ENCODE data around the gene RNF39. TPM values are rescaled to one million over a fixed set of nuclear protein-coding genes. Genes with fewer than 3 reads are reported as not detected.

Gene RNF39
- total RNA-seq, 1 donor from 2014 or later: 1.7 TPM

Other genes with a start within 250 kb of the RNF39 start
- not detected for gene HLA-G, start 247.9 kb downstream of the RNF39 start, total RNA-seq (ENCODE audit: insufficient read depth, low replicate concordance)
- gene HLA-A, start 133.2 kb downstream of the RNF39 start, total RNA-seq (ENCODE audit: insufficient read depth, low replicate concordance): 206 TPM
- gene POLR1H, start 14.5 kb downstream of the RNF39 start, total RNA-seq (ENCODE audit: insufficient read depth, low replicate concordance): 27.7 TPM
- gene PPP1R11, start 8.6 kb downstream of the RNF39 start, total RNA-seq (ENCODE audit: insufficient read depth, low replicate concordance): 8.9 TPM
- 1.7 TPM for gene TRIM31, start 37.3 kb upstream of the RNF39 start, total RNA-seq (ENCODE audit: insufficient read depth, low replicate concordance)
- 0.48 TPM for gene TRIM40, start 60.4 kb upstream of the RNF39 start, total RNA-seq (ENCODE audit: insufficient read depth, low replicate concordance)
- gene TRIM10, start 85.4 kb upstream of the RNF39 start, total RNA-seq (ENCODE audit: insufficient read depth, low replicate concordance): 4.3 TPM
- 0.48 TPM for gene TRIM15, start 87.8 kb upstream of the RNF39 start, total RNA-seq (ENCODE audit: insufficient read depth, low replicate concordance)
- 15.6 TPM for gene TRIM26, start 137.6 kb upstream of the RNF39 start, total RNA-seq (ENCODE audit: insufficient read depth, low replicate concordance)